DMS114 treated with DMSO at 0.1 percent for 48 hours (cell line): ENCODE measurements around the gene CUL3.
"Not testable (repeated sequence)": the region's sequence is repeated elsewhere in the genome, so short reads cannot be mapped to it uniquely, and the experiment has no call there.

Experiments
- DNase-seq: peaks from one replicate; lab custom pipeline; 2025; ENCODE audit not compliant: unreplicated experiment; lab: John Stamatoyannopoulos, UW

Gene CUL3

DNA sequence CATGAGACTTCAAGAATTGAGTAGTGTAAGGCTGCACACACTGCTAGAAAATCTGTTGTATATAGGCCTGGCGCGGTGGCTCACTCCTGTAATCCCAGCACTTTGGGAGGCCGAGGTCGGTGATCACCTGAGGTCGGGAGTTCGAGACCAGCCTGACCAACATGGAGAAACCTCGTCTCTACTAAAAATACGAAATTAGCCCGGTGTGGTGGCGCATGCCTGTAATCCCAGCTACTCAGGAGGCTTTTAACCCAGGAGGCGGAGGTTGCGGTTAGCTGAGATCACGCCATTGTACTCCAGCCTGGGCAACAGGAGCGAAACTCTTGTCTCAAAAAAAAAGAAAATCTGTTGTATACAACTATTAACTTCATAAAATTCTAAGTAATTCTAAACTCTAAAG is 2.1 kb downstream of the CUL3 start:
- not testable (repeated sequence) for DNase-seq

- DNase-seq: no peak
These were observed 4.9 kb downstream of the CUL3 start for GRCh38 chr2:224580248-224580647.

DNA sequence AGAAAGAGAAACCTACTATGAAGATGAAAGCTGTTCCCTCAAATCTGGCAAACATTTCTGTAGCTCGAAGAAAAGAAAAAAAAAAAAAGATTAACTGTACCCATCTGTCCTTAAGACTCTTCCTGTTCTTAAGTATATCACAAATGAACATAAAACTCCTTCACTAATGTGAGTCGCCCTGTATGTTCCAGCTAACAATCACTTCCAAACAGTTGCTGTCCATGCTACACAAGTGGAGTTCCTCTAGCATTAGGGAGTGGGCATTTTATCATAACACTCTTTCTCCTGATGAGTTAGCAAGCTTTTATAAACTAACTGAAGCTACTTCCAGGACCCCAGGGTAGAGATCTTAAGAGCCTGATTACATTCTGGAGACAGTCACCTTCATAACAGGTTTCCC is 5.8 kb downstream of the CUL3 start:
- no peak for DNase-seq

- DNase-seq: no peak
These were observed 7.6 kb downstream of the CUL3 start for GRCh38 chr2:224577541-224577940.

DNA sequence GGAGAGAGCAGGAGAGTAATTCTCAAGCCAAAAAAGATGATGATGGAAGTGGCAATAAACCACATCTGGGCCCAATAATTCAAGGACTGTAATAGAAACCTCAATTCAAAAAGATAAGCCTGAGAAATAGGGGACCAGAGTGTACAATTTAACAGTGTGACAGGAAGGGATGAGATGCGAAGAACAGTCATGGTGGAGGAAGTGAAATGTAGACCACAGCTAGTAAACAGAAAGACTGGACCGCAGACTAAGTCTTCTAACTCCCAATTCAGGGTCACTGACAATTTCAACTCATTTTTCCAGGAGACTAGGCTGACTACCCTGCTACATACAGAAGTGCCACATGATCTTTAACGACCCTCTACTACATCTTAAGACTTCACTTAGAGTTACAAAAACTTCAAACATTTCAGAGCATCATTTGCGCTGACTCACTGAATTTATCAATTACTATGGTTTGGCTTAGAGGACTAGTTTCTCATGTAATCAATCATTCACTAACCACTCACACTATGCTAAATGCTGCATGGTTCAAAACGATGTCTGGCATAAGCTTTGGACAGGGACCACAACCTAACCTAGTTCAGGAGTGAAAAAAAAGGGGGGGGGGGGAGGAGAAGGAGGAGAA is 9.0 kb downstream of the CUL3 start:
- no peak for DNase-seq

- no peak for DNase-seq
These were observed 10.6 kb downstream of the CUL3 start for GRCh38 chr2:224574423-224575084.

DNA sequence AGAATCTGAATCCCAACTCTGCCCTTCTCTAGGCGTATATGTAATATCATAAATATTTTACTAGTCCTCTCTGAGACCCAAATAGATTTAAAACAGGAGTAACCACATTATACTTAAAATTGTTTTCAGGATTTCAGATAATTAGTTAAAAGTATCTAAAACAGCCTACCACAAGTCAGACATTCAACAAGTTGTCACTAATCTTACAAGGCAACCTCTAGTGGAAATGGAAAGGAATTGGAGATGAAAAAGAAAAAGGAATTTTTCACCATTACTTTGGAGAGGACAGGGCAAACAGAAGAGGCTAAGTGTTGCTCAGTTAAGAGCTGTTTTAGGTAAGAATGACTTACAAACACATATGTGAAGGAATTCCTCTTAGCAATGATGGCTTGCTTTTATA is 11.4 kb downstream of the CUL3 start:
- no peak for DNase-seq

- no peak for DNase-seq
These were observed 12.8 kb downstream of the CUL3 start for GRCh38 chr2:224572338-224572737.

DNA sequence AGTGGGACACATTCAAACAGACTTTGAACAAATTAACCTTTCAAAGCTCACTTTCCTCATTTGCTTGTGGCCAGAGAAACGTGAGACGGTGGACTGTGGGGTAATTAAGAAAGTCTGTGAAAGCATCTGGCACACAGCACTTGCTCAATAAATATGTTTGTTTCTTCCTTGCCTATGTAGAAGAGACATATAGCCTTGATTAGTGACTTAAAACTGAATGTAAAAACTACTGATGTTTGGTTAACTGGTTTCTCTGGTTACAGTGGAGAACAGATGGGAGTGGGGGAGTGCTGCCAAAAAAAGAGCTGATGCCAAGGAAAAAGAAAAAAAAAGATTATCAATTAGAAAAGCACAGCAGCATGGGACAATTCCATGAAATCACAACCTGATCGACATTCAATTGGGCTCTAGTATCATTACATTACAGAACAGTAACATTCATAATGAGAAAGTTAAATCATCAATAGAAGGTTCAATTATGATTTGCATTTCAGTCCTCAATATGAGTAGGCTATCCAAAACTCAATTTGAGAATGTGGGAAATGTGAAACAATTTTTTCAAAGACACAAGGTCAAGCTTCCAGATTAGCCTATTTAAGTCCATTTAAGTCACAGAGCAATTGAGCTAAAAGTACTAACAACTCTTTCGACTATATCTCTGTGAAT is 14.7 kb downstream of the CUL3 start:
- no peak for DNase-seq

- no peak for DNase-seq
These were observed 15.5 kb downstream of the CUL3 start for GRCh38 chr2:224569654-224570053.

DNA sequence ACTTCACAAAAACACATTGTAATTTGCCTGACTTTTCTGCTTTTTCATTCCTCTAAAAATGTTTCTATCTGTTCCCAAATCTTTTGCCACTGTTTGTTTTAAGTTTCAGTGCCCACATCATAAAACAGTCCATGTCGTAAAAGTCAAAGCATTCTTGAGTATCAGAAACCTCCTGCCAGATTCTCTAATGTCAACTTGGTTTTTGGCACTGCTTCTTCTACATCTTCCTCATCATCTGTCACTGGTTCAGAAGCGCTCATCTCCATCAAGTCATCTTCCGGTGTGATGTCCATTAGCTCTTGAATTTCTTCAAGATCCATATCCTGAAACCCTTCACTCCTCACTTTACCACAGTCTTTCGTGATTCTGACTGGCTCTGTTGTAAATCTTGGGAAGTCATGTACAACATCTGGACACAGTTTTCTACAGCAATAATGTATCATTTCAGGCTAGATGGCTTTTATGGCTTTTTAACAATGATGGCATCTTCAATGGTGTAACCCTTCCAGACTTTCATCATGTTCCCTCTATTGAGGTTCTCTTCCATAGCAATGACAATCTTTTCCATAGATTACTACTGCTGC is 19.6 kb downstream of the CUL3 start:
- no peak for DNase-seq

GRCh38 chr2:224563537-224563936 is 21.6 kb downstream of the CUL3 start:
- no peak for DNase-seq

- no peak for DNase-seq
These were observed 22.3 kb downstream of the CUL3 start for GRCh38 chr2:224562831-224563230.

GRCh38 chr2:224561234-224562005 is 23.7 kb downstream of the CUL3 start:
- DNase-seq: no peak

- DNase-seq: no peak
These were observed 24.6 kb downstream of the CUL3 start for GRCh38 chr2:224560549-224560948.

DNA sequence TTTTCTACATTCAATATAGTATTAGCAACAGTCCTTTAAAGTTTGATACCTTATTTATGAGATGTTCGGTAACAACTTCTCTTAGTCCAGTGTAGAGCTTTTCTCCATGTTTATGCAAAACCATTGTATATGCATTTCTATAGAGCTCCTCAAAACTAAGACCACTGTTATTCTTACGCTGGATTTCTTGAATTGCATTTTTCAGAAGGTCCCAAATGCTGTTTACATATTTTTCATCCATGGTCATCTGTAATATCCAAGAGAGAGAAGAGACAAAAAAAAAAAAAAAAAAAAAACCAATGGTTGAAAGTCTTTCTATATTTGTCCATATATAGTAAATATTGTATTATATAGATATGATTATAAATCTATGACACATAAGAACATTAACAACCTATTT is 27.6 kb downstream of the CUL3 start:
- DNase-seq: no peak

GRCh38 chr2:224556381-224556780 is 28.8 kb downstream of the CUL3 start:
- no peak for DNase-seq

- DNase-seq: no peak
These were observed 29.3 kb downstream of the CUL3 start for GRCh38 chr2:224555823-224556366.

- no peak for DNase-seq
These were observed 32.4 kb downstream of the CUL3 start for GRCh38 chr2:224552771-224553170.

GRCh38 chr2:224551693-224552092 is 33.5 kb downstream of the CUL3 start:
- DNase-seq: no peak

DNA sequence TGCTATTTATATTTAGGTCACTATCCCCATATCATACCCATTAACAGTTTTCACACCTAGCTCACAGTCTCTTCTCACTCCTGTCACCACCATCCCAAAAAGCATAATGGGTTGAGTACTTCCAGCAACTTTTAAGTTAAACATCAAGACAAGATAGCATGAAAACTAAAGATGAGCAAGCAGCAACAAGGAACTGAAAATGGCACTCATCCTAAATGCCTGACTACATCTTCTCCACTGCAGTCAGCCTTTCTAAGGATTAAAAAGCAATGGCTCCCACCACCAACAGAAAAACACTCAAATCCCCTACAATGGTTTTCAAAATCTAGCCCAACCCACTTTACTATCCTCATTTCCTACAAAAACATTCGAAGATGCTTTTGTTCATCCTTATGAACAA is 38.2 kb downstream of the CUL3 start:
- DNase-seq: no peak
